H7 (cell line): Measurements from ENCODE around the gene HOMER2. TPM values are rescaled to one million over a fixed set of nuclear protein-coding genes. Genes with fewer than 3 reads are reported as not detected.

Experiments
- DNase-seq: peaks from one replicate; pipeline ENCODE4 v3.0.0; 2012
- H3K27me3 ChIP-seq: 2 replicates; pipeline ENCODE4 v1.6.0; 2011; ENCODE audit warnings: mild to moderate bottlenecking, low read length; ENCODE audit not compliant: control insufficient read depth, insufficient read depth
- H3K36me3 ChIP-seq: replicated peaks from 2 replicates; pipeline ENCODE4 v1.5.1; 2011; ENCODE audit warnings: low read length; ENCODE audit not compliant: control insufficient read depth, insufficient read depth
- H3K4me3 ChIP-seq: 2 replicates; pipeline ENCODE4 v1.5.1; 2011; ENCODE audit warnings: low read depth, mild to moderate bottlenecking, control low read depth, low read length, moderate library complexity; ENCODE audit not compliant: insufficient read depth
- total RNA-seq: library from RNA; depleted of rRNA; stranded (reverse); fragments of >200 nt; shearing (Covaris generic); gene quantifications from 2 replicates; pipeline ENCODE4 v1.2.3, GENCODE V29; 2014

The HOMER2 gene
- total RNA-seq, 1 experiment from 2014 or later: 13.9 TPM

DNA sequence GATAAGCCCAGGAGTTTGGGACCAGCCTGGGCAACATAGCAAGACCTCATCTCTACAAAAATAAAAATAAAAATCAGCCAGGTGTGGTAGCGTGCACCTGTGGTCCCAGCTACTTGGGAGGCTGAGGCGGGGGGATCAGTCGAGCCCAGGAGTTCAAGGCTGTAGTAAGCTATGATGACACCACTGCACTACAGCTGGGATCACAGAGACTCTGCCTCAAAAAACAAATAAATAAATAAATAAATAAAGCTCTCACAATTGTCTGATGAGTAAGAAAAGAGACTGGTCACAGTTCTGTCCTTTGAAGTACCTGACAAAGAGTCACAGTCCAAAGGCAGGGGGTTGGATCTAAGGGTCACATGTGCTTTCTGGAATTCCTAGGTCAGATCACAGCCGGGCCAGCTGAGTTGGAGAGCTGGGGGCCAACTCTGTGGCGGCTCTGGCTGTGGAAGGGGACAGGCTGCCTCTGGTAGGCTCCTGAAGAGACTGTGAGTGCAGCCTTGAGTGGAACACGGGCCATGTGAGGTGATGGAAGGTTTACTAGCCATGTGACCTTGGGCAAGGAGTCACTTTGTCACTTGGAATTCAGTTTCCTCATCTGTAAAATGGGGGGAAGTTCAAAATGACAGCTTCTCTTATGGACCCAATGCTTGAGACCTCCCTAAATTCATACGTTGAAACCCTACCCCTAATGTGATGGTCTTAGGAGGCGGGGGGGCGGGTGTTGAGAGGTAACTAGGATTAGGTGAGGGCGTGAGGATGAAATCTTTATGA, 95.9 kb downstream of the HOMER2 start:
- Histone ChIP-seq H3K36me3 (no peaks in the 10 kb centered on the region), H3K27me3 (no peaks in the 10 kb centered on the region), H3K4me3 (no peak overlapping the region)
- DNase-seq: no peak

DNA sequence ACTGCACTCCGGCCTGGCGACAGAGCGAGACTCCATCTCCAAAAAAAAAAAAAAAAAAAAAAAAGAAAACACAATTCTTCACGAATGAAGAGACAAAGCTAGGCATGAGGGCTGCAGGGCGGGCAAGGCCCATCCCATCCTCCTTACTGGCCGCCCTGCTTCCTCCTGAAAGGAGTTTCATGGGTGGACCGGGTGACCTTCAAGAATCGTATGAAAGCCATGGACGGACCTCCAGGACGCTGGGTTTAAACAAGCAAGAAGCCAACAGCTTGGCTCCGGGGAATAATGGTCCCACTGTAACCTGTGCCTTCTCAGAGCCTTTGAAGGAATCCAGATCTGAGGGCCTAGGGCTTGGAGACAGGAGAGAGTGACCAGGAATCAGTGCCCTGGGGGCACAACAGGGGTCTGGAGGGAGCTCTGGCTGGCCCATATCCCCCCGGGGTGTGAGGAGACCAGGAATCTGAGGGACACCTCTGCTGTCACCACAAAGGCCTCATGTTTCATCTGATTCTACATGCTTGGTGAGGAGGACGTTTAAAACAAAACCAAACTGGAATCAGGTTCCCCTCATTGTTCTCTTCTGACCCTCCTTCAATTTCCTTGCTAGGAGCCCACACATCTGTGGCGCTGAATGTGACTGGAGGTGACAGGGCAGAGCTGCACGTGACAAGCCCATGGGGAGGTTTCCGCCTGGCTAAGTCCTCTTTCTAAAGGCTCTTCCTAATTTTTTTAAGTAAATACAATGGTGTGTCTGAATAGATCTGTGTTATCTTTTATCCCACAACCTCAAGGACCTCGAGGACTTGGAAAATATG, 97.0 kb downstream of the HOMER2 start:
- no peaks in the 10 kb centered on the region for H3K36me3 ChIP-seq
- DNase-seq: no peak
- no peaks in the 10 kb centered on the region for H3K27me3 ChIP-seq
- H3K4me3 ChIP-seq: no peak overlapping the region

DNA sequence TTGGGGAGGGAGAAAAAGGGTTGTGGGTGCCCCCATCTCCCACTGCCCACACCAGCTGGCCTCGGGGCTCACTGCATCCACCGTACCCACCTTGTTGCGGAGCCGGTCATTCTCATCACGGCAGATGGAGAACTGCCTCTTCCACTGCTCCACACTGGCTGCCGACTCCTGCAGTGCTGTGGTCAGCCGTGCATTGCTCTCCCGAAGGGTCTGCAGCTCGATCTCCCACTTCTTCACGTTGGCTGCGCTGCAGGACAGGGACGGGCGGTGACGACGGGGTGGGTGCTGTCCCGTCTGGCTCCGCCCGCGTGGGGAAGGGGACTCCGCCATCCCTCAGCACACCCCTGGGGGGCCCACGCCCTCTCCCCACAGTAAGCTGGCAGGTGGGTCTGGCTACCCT, 98.0 kb downstream of the HOMER2 start:
- DNase-seq: no peak

GRCh38 chr15:82852941-82853561, 99.5 kb downstream of the HOMER2 start:
- Histone ChIP-seq H3K36me3 (no peaks in the 10 kb centered on the region), H3K27me3 (no peaks in the 10 kb centered on the region), H3K4me3 (no peak overlapping the region)
- DNase-seq: no peak

More for the DNA sequence above, 98.0 kb downstream of the HOMER2 start:
- Histone ChIP-seq H3K36me3 (no peaks in the 10 kb centered on the region), H3K4me3 (no peak overlapping the region), H3K27me3 (no peaks in the 10 kb centered on the region)

- DNase-seq: no peak
- H3K36me3 ChIP-seq: no peaks in the 10 kb centered on the region
- H3K4me3 ChIP-seq: no peak overlapping the region
- no peaks in the 10 kb centered on the region for H3K27me3 ChIP-seq
Measured at GRCh38 chr15:82851981-82852511, 100.5 kb downstream of the HOMER2 start.

DNA sequence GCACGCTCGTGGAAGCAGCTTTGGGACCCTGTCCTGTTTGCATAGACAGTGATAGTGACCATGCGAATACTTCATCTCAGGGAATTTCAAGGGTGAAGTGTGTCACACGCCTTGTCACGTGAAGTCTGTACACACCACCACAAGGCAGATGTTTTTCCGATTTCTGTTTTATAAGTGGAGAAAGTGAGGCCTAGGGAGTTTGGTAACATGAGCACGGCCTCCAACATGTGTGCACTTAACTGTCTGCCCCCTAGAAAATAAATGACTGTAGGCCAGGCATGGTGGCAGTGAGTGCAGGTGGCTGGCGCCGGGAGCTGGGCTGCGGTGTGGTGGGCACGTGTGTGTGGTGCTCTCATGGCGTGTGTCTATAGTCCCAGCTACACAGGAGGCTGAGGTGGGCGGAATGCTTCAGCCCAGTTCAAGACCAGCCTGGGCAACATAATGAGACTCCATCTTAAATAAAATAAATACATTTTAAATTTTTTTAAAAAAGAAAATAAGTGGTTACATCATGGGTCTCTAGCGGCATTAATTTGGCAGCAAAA, 101.1 kb downstream of the HOMER2 start:
- Histone ChIP-seq H3K27me3 (no peaks in the 10 kb centered on the region), H3K4me3 (no peak overlapping the region), H3K36me3 (no peaks in the 10 kb centered on the region)
- DNase-seq: no peak

- no peak for DNase-seq
- Histone ChIP-seq H3K27me3 (no peaks in the 10 kb centered on the region), H3K36me3 (no peaks in the 10 kb centered on the region), H3K4me3 (no peak overlapping the region)
Measured at GRCh38 chr15:82850731-82851130, 101.8 kb downstream of the HOMER2 start.

DNA sequence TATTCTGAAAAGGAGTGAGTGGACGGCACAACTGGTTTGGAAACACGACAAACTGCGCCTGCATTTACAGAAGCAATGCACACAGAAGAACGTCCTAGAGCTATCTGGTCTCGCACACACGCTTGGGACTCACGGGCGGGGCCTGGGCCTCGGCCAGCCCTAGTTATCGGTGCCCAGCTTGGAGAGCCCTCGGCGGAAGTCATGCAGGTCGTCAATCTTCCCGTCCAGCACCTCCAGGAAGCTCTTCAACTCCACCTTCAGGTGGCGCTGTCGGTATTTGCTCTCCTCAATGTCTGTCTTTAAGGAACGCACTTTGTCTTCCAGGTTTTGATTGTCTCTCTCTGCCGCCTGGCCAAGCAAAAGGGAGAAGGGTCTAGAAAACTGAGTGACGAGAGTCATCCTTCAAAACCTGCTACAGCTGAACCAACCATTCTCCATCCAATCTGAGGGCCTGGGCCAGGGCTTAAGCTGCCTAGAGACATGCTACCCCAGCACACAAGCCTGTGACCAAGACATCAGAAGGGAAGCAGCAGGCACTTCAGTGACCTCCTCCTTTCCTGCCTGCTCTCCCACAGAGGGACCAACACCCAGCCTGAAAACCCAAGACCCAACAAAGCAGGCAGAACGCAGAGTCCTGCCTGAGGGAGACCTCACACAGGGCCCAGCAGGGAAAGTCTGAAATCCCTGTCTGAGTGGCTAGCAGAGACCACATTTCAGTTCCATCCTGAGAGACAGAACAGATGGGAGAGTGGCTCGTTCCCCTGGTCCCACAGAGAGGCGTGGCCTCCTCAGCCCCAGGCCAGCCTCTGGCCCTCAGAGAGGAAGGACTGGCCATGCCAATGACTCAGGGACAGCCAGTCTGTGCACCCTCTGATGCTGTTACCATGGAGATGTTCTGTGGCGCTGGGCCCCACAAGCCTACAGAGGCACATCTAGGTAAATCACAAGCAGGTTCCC, 102.7 kb downstream of the HOMER2 start:
- H3K4me3 ChIP-seq: no peak overlapping the region
- DNase-seq: peak; percentile 91
- no peaks in the 10 kb centered on the region for H3K27me3 ChIP-seq
- H3K36me3 ChIP-seq: no peaks in the 10 kb centered on the region

- no peak overlapping the region for H3K4me3 ChIP-seq
- no peaks in the 10 kb centered on the region for H3K27me3 ChIP-seq
- H3K36me3 ChIP-seq: no peaks in the 10 kb centered on the region
- no peak for DNase-seq
Measured at GRCh38 chr15:82848241-82848993, 104.1 kb downstream of the HOMER2 start.

GRCh38 chr15:82847703-82848102, 104.8 kb downstream of the HOMER2 start:
- Histone ChIP-seq H3K27me3 (no peaks in the 10 kb centered on the region), H3K4me3 (no peak overlapping the region), H3K36me3 (no peaks in the 10 kb centered on the region)
- no peak for DNase-seq

GRCh38 chr15:82846621-82847020, 105.9 kb downstream of the HOMER2 start:
- no peak overlapping the region for H3K4me3 ChIP-seq
- no peaks in the 10 kb centered on the region for H3K27me3 ChIP-seq
- no peaks in the 10 kb centered on the region for H3K36me3 ChIP-seq
- no peak for DNase-seq

DNA sequence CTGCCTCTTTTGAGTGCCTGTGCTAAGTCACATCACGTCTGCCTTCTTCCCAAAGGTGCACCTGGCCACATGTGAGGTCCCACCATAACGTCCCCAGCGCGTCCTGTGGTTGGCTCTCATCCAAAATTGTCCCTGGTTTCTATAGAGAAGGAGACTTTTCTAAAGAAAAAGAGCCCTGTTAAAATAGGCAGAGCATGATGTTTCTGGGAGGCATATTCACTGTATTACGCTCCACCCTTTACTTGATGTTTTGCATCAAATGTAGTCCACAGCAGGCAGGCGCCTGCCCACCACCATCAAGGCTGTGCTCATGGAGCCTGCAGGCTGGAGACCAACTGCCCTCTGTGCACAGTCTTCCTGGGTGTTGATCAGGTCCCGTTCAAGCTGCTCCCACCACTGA, 106.8 kb downstream of the HOMER2 start:
- Histone ChIP-seq H3K36me3 (no peaks in the 10 kb centered on the region), H3K27me3 (no peaks in the 10 kb centered on the region), H3K4me3 (no peak overlapping the region)
- DNase-seq: no peak

DNA sequence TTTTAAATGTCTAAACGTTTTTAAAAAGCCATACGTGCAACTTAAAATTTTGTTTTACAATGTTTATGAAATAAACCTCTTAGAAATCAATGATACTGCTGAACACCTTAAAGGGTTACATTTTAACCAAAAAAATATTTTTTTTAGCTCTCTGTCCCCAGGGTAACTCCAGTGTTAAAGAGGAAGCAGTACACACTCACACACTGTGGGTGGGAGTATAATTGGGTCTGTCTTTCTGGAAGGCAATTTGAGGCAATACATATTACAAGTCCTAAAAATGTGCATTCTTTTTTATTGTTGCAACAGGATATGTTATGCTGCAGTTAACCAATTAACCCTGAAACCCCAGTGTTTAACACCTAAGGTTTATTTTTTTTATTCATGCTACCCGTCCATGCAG, 109.0 kb downstream of the HOMER2 start:
- no peak overlapping the region for H3K4me3 ChIP-seq
- H3K36me3 ChIP-seq: no peaks in the 10 kb centered on the region
- DNase-seq: no peak
- no peaks in the 10 kb centered on the region for H3K27me3 ChIP-seq
